HCT116 (cell line): ENCODE results near the gene IMPDH1. TPM values are rescaled to one million over a fixed set of nuclear protein-coding genes. Genes with fewer than 3 reads are reported as not detected.

Source experiments
- ATAC-seq: fragments of 200-7000 bp; cut with Tn5 transposase; 2 replicates; pipeline ENCODE4 v1.9.1; 2020; ENCODE audit warnings: mild to moderate bottlenecking, moderate library complexity
- BruUV-seq: library from RNA; stranded (reverse); fragments of 400-500 nt; replicated peaks from 2 replicates; lab custom pipeline; 2021; lab: Mats Ljungman, UMichigan
- CTCF ChIA-PET: fragments of 300-600 bp; sonication (Branson Sonifier 250); formaldehyde crosslinking; loops from one replicate; lab custom pipeline; 2021; ENCODE audit warnings: antibody characterized with exemption; lab: Charles Lee
- POLR2A ChIA-PET: fragments of 300-600, 350-600 bp; sonication (Branson Sonifier 250); formaldehyde crosslinking; loops from one replicate; lab custom pipeline; 2021; ENCODE audit warnings: antibody characterized with exemption; lab: Charles Lee
- RAD21 ChIA-PET, 2 experiments: fragments of 300-600 bp; sonication (Branson Sonifier 250); formaldehyde crosslinking; loops; one replicate each; lab custom pipeline; 2023; ENCODE audit warnings: low total read pairs in 2 of 2; ENCODE audit not compliant: uncharacterized antibody in 2 of 2, unreplicated experiment in 2 of 2, low non-redundant PET in 1 of 2; lab: Charles Lee
- DNase-seq: peaks from one replicate; pipeline ENCODE4 v3.0.0-alpha.2; 2010; ENCODE audit warnings: low read depth, low spot score
- H2AFZ ChIP-seq: fragments of 200-600 bp; shearing (Covaris generic), sonication (generic); 2 replicates; pipeline ENCODE4 v1.6.1; 2017; ENCODE audit warnings: low read depth, mixed run types, mixed read lengths, antibody characterized with exemption, low read length; ENCODE audit not compliant: poor library complexity, severe bottlenecking
- H3K27ac ChIP-seq: 2 replicates; pipeline ENCODE4 v1.5.1; 2012; ENCODE audit warnings: low read depth, low read length
- H3K27me3 ChIP-seq: fragments of 200-600 bp; sonication (generic); 2 replicates; pipeline ENCODE4 v1.6.1; 2016; ENCODE audit warnings: mixed run types, low read length, mixed read lengths; ENCODE audit not compliant: insufficient read depth
- H3K36me3 ChIP-seq, 2 experiments: fragments of 200-500 bp in 1 of 2; fragments of 200-600 bp in 1 of 2; sonication (Bioruptor generic) in 1 of 2; sonication (generic) in 1 of 2; 2 replicates each; pipeline versions ENCODE4 v1.5.1 to v1.6.1; 2014 to 2016; ENCODE audit warnings: low read length in 2 of 2, inconsistent platforms in 1 of 2, mixed read lengths in 1 of 2, mixed run types in 1 of 2; ENCODE audit not compliant: insufficient read depth in 2 of 2, control insufficient read depth in 1 of 2
- H3K4me1 ChIP-seq, 2 experiments: fragments of 200-600 bp in 1 of 2; sonication (generic) in 1 of 2; 2 replicates each; pipeline versions ENCODE4 v1.5.1 to v1.6.1; 2012 to 2017; ENCODE audit warnings: low read length in 2 of 2, inconsistent platforms in 1 of 2, mild to moderate bottlenecking in 1 of 2, mixed read lengths in 1 of 2, mixed run types in 1 of 2, moderate library complexity in 1 of 2; ENCODE audit not compliant: insufficient read depth in 2 of 2, control insufficient read depth in 1 of 2
- H3K4me2 ChIP-seq: fragments of 200-600 bp; sonication (generic); 2 replicates; pipeline ENCODE4 v1.6.1; 2017; ENCODE audit warnings: mixed run types, low read length, mixed read lengths
- H3K4me3 ChIP-seq, 2 experiments: fragments of 200-600 bp in 1 of 2; sonication (generic) in 1 of 2; replicated peaks in 1 of 2; 2 replicates each; pipeline ENCODE4 v1.5.1; 2011 to 2016; ENCODE audit warnings: low read length in 2 of 2, control low read depth in 1 of 2, low read depth in 1 of 2, mild to moderate bottlenecking in 1 of 2, mixed read lengths in 1 of 2, mixed run types in 1 of 2
- H3K79me2 ChIP-seq: fragments of 200-600 bp; sonication (generic); 2 replicates; pipeline ENCODE4 v1.6.1; 2017; ENCODE audit warnings: mild to moderate bottlenecking, mixed run types, low read length, moderate library complexity, mixed read lengths; ENCODE audit not compliant: insufficient read depth
- H3K9ac ChIP-seq: fragments of 200-600 bp; sonication (generic); 2 replicates; pipeline ENCODE4 v1.6.1; 2016; ENCODE audit warnings: low read length, mixed read lengths
- H3K9me2 ChIP-seq: fragments of 200-600 bp; sonication (generic), shearing (Covaris generic); 2 replicates; pipeline ENCODE4 v1.6.1; 2017; ENCODE audit warnings: mixed run types, mild to moderate bottlenecking, moderate library complexity; ENCODE audit not compliant: insufficient read depth
- H3K9me3 ChIP-seq, 2 experiments: fragments of 200-500 bp in 1 of 2; fragments of 200-600 bp in 1 of 2; sonication (Bioruptor generic) in 1 of 2; sonication (generic) in 1 of 2; 2 replicates each; pipeline ENCODE4 v1.6.1; 2014 to 2017; ENCODE audit warnings: low read length in 2 of 2, mixed read lengths in 2 of 2, inconsistent platforms in 1 of 2, low read depth in 1 of 2, mild to moderate bottlenecking in 1 of 2, mixed run types in 1 of 2, moderate library complexity in 1 of 2; ENCODE audit not compliant: control insufficient read depth in 1 of 2, insufficient read depth in 1 of 2
- H4K20me1 ChIP-seq: fragments of 200-600 bp; sonication (generic), shearing (Covaris generic); 2 replicates; pipeline ENCODE4 v1.6.1; 2017; ENCODE audit warnings: mixed run types, mild to moderate bottlenecking, moderate library complexity; ENCODE audit not compliant: insufficient read depth
- CEBPB ChIP-seq: IDR thresholded peaks from 2 replicates; pipeline ENCODE4 v1.6.1; 2012; ENCODE audit warnings: low read depth
- EGR1 ChIP-seq: IDR thresholded peaks from 2 replicates; pipeline ENCODE4 v1.6.1; 2012; ENCODE audit warnings: low read depth
- ELF1 ChIP-seq: IDR thresholded peaks from 2 replicates; pipeline ENCODE4 v1.6.1; 2012; ENCODE audit warnings: low read depth, borderline replicate concordance
- EZH2phosphoT487 ChIP-seq: fragments of 200-600 bp; IDR thresholded peaks from 2 replicates; pipeline ENCODE4 v1.6.1; 2018; ENCODE audit warnings: antibody characterized with exemption, borderline replicate concordance
- FOSL1 ChIP-seq: IDR thresholded peaks from 2 replicates; pipeline ENCODE4 v1.6.1; 2012; ENCODE audit warnings: low read depth
- JUND ChIP-seq: IDR thresholded peaks from 2 replicates; pipeline ENCODE4 v1.6.1; 2012
- POLR2A ChIP-seq: IDR thresholded peaks from 2 replicates; pipeline ENCODE4 v1.7.0; 2011; ENCODE audit warnings: borderline replicate concordance; ENCODE audit not compliant: insufficient read depth, insufficient read length; ENCODE audit errors: extremely low read depth
- POLR2AphosphoS5 ChIP-seq: IDR thresholded peaks from 2 replicates; pipeline ENCODE4 v1.6.1; 2011; ENCODE audit warnings: mild to moderate bottlenecking, low read depth, low read length, moderate library complexity
- RAD21 ChIP-seq: IDR thresholded peaks from 2 replicates; pipeline ENCODE4 v1.6.1; 2012; ENCODE audit warnings: low read depth, mild to moderate bottlenecking
- SIN3A ChIP-seq: IDR thresholded peaks from 2 replicates; pipeline ENCODE4 v1.6.1; 2012; ENCODE audit warnings: low read depth
- SP1 ChIP-seq: IDR thresholded peaks from 2 replicates; pipeline ENCODE4 v1.6.1; 2012; ENCODE audit warnings: low read depth
- SRF ChIP-seq: IDR thresholded peaks from 2 replicates; pipeline ENCODE4 v1.6.1; 2012; ENCODE audit warnings: low read depth
- ZFX ChIP-seq: fragments of 450-650 bp; IDR thresholded peaks from 2 replicates; pipeline ENCODE4 v1.6.1; 2017
- ZNF274 ChIP-seq: fragments of 200-500 bp; sonication (Bioruptor generic); IDR thresholded peaks from 2 replicates; pipeline ENCODE4 v1.6.1; 2014; ENCODE audit warnings: mild to moderate bottlenecking, low read depth, low read length, inconsistent platforms
- intact Hi-C: fragments of 100-400 bp; cut with micrococcal nuclease; formaldehyde crosslinking; loops from 2 replicates; pipeline ENCODE4 v1.10.0; 2022
- total RNA-seq: library from RNA; stranded (reverse); gene quantifications from one replicate; pipeline ENCODE4 v1.2.1, GENCODE V29; 2021; ENCODE audit not compliant: unreplicated experiment
- TF ChIP-seq, protein P1 (sequence below): IDR thresholded peaks from 2 replicates; pipeline ENCODE4 v1.6.1; 2011; ENCODE audit warnings: mild to moderate bottlenecking, low read length, moderate library complexity; ENCODE audit not compliant: insufficient replicate concordance; ENCODE audit errors: extremely low read depth

IMPDH1 gene
- total RNA-seq, 1 experiment from 2014 or later, result 98.2 TPM

- DNase-seq (no peak), ATAC-seq (no peak)
- Histone ChIP-seq H2AFZ (no peak overlapping the region), H3K27ac (no peak overlapping the region), H3K9ac (no peak overlapping the region), H3K9me3 (no peaks in the 10 kb centered on the region), H4K20me1 (no peaks in the 10 kb centered on the region), H3K4me2 (no peak overlapping the region), H3K36me3 (peaks cover 15 to 34% of the 10 kb centered on the region in 2 experiments; a peak in 3 of 4 replicates), H3K4me3 (no peak overlapping the region), H3K9me2 (no peaks in the 10 kb centered on the region), H3K27me3 (no peaks in the 10 kb centered on the region), H3K4me1 (no peaks in the 10 kb centered on the region), H3K79me2 (no peaks in the 10 kb centered on the region)
- ChIA-PET CTCF (no interaction called here), RAD21 (no interaction called here), POLR2A (no interaction called here)
- TF ChIP-seq SIN3A (no peak), EZH2phosphoT487 (no peak), ZFX (no peak), POLR2AphosphoS5 (no peak), SRF (no peak), JUND (no peak), ZNF274 (no peak), SP1 (no peak), ELF1 (no peak), POLR2A (no peak), FOSL1 (no peak), RAD21 (no peak), CEBPB (no peak), EGR1 (no peak)
- TF ChIP-seq, protein P1, sequence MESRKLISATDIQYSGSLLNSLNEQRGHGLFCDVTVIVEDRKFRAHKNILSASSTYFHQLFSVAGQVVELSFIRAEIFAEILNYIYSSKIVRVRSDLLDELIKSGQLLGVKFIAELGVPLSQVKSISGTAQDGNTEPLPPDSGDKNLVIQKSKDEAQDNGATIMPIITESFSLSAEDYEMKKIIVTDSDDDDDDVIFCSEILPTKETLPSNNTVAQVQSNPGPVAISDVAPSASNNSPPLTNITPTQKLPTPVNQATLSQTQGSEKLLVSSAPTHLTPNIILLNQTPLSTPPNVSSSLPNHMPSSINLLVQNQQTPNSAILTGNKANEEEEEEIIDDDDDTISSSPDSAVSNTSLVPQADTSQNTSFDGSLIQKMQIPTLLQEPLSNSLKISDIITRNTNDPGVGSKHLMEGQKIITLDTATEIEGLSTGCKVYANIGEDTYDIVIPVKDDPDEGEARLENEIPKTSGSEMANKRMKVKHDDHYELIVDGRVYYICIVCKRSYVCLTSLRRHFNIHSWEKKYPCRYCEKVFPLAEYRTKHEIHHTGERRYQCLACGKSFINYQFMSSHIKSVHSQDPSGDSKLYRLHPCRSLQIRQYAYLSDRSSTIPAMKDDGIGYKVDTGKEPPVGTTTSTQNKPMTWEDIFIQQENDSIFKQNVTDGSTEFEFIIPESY, result no peak
- intact Hi-C loops, result no loop called here
- no TSS peak for BruUV-seq
Measured at GRCh38 chr7:128392446-128393327, 17.1 kb downstream of the IMPDH1 start.
